GM21360 (cell line): ENCODE data around the gene KCNIP3.
"Not testable (repeated sequence)": the region's sequence is repeated elsewhere in the genome, so short reads cannot be mapped to it uniquely, and the experiment has no call there.

Experiments
- ATAC-seq: cut with Tn5 transposase; IDR thresholded peaks from one replicate; pipeline ENCODE4 v1.9.1; 2021; ENCODE audit warnings: mild to moderate bottlenecking, moderate library complexity; ENCODE audit not compliant: unreplicated experiment

KCNIP3 gene

DNA sequence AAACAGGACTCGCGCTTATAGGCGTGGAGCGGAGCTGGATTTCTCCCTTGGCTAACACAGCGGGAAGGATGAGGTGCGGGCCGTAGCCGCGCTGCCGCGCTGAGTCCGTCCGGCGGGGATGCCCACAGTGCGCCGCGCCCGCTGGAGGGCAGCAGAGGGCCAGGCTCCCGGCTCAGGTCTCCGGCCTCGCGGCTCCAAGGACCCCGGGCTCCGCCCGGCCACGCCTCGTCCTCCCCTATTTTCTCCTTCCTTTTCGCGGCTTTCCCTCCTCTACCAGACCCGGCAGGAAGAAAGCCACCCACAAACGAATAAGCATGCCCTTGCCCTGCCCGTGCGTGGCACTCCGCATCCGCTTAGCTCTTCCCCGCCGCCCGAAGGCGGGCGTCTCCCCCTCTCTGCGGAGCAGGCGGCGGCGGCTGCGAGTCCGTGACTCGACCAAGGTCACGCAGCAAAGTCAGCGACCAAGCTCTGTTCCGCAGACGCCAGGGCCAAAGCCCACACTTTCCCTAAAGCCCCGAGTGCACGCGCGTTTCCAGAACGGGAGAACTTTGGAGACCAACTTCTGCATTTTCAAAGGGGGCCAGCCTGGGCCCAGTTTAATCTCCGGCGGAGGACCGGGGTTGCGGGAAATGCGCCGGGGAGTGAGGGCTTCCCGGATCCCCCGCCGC, 48.5 kb downstream of the KCNIP3 start:
- peak; percentile 69 for ATAC-seq

DNA sequence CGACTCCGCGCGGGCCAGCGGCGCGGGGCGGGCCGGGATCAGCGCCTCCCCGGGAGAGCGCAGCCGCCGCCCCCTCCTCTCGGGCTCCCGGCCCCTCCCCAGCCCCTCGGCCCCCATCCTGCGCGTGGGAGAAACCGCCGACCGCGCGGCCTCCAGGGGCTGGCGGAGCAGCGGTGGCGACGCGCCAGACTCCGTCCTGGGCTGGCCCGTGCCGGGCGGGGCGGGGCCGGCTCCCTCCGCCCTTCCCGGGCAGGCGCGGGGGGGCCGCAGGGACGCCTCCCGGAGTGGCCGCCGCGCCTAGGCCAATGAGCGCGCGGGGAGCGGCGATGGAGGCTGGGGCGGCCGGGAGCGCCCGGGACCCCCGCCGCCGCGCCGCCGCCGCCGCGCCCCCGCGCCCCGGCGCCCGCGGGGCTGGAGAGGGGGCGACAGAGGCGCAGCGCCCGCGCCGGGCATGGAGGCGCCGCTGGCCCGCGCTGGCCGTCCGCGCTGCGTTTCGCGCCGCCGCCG, 49.1 kb downstream of the KCNIP3 start:
- no peak for ATAC-seq

- no peak for ATAC-seq
Measured at GRCh38 chr2:95346738-95347671, 49.9 kb downstream of the KCNIP3 start.

GRCh38 chr2:95347681-95348608, 50.8 kb downstream of the KCNIP3 start:
- no peak for ATAC-seq

DNA sequence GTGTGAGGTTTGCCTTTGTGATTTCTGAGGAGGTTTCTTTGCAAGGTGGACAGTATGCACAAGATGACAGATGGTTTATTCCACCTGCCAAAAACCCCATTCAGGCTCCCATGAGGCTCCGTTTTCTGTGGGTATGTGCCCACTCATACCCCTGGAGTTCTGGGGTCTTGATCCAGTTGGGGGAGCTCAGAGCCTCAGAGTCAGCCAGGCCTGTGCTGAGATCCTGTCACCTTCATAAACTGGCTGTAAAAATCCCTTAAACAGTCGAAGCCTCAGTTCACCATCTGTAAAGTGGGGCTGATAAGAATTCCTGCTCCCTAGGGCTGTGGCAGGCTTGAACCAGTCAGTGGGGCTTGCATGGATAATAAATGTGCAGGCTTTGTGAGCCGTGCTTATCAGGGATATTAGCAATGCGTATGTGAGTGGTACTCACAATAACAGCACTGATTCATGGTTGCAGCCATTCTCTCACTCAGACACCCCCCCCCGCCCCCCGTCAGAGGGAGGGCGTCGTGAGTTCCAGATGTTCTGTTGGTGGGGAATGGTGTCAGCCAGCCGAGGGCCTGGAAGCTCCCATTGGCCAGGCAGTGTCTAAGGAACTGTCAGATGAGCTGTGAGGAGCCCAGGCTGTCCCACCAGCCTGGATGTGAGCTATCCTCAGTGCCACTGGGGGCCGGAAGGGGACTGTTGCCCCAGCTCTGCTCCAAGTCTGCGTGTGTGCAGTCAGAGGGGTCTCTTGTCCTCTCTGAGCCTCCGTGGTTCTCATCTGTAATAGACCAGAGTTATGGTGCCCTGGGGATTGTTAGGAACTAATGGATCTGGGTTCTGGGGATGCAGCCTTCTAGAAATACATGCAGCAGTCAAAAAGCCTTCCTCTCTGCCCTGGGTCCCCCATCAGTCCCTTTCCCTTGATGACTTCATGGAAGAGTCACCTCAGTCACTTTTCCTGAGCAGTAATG, 51.7 kb downstream of the KCNIP3 start:
- no peak for ATAC-seq

DNA sequence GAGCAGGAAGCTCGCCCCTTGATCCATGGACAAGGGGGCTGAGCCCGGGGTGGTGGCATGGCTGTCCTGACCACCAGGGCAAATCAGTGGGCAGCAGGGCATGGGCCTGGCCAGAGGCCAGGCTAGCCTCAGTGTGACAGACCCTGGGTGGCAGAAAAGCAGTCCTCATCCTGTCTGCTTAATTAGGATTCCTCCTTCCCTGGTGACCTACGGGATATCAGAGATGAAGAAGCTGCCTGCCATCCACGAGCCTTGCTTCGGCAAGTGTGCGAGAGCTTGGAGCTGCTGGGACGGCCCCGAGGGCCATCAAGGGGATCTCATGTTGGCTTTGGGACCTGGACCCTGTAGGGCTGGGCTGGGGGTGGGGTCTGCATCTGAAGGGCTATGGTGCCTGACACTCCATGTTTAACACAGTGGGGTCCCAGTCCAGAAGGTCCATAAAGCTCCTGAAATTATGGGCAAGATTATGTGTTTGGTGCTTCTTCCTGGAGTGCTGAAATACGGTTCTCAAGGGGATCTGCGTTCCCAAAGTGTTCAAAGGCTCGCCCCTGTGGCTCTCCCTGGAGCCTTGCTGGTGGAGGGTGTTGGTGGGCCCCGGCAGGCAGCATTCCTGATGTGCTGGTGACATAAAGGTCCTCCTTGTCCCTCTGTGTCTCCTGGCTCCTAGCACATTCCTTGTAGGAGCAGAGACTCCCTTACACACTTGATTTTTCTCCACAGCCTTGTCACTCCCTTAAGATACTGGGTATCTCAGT, 52.6 kb downstream of the KCNIP3 start:
- ATAC-seq: no peak

DNA sequence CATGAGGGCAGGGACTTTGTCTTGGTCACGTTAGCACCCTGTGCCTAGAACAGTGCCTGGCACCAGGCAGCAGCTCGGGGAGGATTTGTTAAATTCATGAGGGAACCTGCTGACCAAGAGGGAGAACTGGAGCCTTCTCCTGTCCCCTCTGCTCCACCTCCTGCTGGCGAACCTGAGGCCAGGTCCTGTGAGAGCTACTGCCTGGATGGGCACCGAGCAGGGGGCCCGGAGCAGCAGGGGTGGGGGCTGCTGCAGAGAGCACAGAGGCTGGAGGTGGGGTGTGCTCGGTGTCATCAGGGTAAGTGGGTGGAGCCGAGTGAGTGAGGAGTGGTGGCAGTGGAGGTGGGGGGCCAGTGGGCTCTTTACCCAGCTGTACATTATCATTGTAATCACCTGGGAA, 53.2 kb downstream of the KCNIP3 start:
- no peak for ATAC-seq

- ATAC-seq: no peak
Measured at GRCh38 chr2:95350774-95351597, 53.8 kb downstream of the KCNIP3 start.

GRCh38 chr2:95351598-95351915, 54.4 kb downstream of the KCNIP3 start:
- no peak for ATAC-seq

GRCh38 chr2:95352310-95353054, 55.3 kb downstream of the KCNIP3 start:
- no peak for ATAC-seq

DNA sequence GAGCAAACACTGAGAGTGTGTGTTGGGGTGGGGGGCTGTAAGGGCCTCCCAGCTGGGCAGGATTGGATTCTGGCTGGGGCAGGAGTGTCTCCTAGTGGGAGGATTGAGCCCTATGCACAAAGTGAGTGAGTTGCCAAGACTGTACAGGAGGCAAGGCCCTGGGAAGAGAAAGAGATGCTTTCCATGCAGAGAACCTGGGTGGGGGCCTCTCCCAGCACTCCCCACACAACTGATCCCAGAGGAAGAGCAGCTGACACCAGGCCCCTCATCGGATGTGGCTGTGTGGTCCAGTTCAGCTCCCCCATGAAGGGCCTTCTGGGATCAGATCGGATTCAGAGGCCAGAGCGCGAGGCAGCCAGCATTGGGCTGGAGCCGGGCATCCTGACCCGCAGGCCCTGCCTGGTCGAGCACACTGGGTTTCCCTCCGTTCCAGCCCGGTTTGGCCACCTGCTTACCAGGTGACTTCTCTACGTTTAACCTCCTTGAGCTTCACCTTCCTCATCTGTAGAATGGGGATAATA, 56.0 kb downstream of the KCNIP3 start:
- ATAC-seq: no peak

GRCh38 chr2:95353613-95354468, 56.7 kb downstream of the KCNIP3 start:
- ATAC-seq: no peak

- no peak for ATAC-seq
Measured at GRCh38 chr2:95354469-95354901, 57.3 kb downstream of the KCNIP3 start.

DNA sequence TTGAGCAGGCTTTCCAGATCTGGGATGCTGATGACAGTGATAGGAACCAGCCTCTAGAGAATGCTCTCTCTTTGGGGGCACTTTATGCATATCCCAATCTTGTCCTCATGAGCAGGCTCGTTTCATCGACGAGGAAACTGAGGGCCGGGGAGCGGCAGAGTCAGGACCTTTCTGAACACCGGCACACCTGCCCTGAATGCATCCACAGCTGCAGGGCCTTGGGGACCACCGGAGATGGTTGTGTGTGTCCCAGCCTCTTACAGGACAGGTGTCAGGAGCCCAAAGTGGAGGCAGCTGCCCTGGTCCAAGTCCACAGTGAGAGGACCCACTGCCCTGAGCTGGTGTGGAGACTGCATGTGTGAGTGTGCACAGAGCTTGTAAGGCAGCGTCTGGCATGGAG, 57.8 kb downstream of the KCNIP3 start:
- no peak for ATAC-seq

GRCh38 chr2:95355486-95355885, 58.3 kb downstream of the KCNIP3 start:
- ATAC-seq: not testable (repeated sequence)
